ENCODE data around the gene RFC1. TPM values are rescaled to one million over a fixed set of nuclear protein-coding genes. Genes with fewer than 3 reads are reported as not detected.
"Not testable (repeated sequence)": the region's sequence is repeated elsewhere in the genome, so short reads cannot be mapped to it uniquely, and the experiment has no call there.

RFC1 gene
- total RNA-seq, 1 donor from 2014 or later: 42.1 TPM

DNA sequence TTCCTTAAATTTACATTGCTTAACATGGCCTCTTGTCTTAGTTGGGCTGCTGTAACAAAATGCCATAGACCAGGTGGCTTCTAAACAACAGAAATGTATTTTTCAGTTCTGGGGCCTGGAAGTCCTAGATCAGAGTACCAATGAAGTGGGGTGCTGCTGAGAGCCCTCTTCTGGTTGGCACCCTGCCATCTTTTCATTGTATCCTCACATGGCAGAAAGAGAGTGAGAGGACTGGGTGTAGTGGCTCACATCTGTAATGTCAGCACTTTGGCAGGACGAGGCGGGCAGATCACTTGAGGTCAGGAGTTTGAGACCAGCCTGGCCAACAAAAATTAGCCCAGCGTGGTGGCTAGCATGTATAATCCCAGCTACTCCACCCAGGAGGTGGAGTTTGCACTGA, 28.5 kb upstream of the RFC1 start:
- Histone ChIP-seq H3K4me3 (ENCODE audit: low read depth, low read length) (no peak overlapping the region), H3K27me3 (ENCODE audit: control insufficient read depth, insufficient read depth, low read length) (no peaks in the 10 kb centered on the region), H3K36me3 (ENCODE audit: control insufficient read depth, insufficient read depth, low read length) (no peaks in the 10 kb centered on the region)
- no peak for DNase-seq (ENCODE audit: low read depth)
- TF ChIP-seq, protein P1, sequence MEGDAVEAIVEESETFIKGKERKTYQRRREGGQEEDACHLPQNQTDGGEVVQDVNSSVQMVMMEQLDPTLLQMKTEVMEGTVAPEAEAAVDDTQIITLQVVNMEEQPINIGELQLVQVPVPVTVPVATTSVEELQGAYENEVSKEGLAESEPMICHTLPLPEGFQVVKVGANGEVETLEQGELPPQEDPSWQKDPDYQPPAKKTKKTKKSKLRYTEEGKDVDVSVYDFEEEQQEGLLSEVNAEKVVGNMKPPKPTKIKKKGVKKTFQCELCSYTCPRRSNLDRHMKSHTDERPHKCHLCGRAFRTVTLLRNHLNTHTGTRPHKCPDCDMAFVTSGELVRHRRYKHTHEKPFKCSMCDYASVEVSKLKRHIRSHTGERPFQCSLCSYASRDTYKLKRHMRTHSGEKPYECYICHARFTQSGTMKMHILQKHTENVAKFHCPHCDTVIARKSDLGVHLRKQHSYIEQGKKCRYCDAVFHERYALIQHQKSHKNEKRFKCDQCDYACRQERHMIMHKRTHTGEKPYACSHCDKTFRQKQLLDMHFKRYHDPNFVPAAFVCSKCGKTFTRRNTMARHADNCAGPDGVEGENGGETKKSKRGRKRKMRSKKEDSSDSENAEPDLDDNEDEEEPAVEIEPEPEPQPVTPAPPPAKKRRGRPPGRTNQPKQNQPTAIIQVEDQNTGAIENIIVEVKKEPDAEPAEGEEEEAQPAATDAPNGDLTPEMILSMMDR (IDR thresholded peaks at IDR 0.05; ENCODE audit: insufficient read depth, low read length, poor library complexity, severe bottlenecking): no peak

DNA sequence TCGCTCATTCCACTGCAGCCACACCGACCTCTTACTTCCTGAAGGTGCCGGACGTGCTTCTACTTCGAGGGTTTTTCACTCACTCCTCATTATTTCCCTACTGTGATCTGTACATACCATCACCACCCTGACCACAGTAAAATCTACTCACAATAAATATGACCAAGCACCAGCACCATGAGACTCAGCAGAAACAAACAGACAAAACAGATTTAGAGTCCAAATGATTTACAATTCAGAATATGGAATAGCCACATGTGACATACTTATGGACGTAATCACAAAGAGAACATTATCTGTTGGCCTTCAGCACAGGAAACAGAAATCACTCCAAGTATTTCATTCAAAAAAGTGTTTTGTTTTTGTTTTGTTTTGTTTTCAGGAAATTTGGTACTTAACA, 24.4 kb upstream of the RFC1 start:
- no peak overlapping the region for H3K4me3 ChIP-seq (ENCODE audit: low read depth, low read length)
- no peaks in the 10 kb centered on the region for H3K27me3 ChIP-seq (ENCODE audit: control insufficient read depth, insufficient read depth, low read length)
- TF ChIP-seq, protein P1 (IDR thresholded peaks at IDR 0.05; ENCODE audit: insufficient read depth, low read length, poor library complexity, severe bottlenecking): no peak
- no peak for DNase-seq (ENCODE audit: low read depth)
- H3K36me3 ChIP-seq (ENCODE audit: control insufficient read depth, insufficient read depth, low read length): no peaks in the 10 kb centered on the region

DNA sequence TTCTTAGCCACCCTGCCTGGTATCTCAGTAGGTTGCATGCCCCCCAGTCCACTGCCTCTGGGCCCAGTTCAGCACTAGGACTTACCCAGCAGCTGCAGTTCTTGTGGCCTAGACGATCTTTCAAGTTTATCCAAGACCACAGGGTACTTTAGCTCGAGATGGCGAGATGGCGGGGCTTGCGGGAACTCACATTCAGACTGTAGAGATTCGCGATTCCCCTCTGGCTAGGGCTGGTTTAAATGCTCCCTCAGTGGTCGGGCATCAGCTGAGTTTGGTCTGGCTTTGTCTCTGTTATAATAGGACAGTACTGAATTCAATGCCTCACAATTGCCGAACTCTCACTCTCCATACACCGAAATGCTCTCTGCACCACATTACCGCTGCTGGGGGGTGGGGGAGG, 18.4 kb upstream of the RFC1 start:
- no peak for DNase-seq (ENCODE audit: low read depth)
- TF ChIP-seq, protein P1 (IDR thresholded peaks at IDR 0.05; ENCODE audit: insufficient read depth, low read length, poor library complexity, severe bottlenecking): no peak
- Histone ChIP-seq H3K36me3 (ENCODE audit: control insufficient read depth, insufficient read depth, low read length) (no peaks in the 10 kb centered on the region), H3K27me3 (ENCODE audit: control insufficient read depth, insufficient read depth, low read length) (no peaks in the 10 kb centered on the region), H3K4me3 (ENCODE audit: low read depth, low read length) (no peak overlapping the region)

DNA sequence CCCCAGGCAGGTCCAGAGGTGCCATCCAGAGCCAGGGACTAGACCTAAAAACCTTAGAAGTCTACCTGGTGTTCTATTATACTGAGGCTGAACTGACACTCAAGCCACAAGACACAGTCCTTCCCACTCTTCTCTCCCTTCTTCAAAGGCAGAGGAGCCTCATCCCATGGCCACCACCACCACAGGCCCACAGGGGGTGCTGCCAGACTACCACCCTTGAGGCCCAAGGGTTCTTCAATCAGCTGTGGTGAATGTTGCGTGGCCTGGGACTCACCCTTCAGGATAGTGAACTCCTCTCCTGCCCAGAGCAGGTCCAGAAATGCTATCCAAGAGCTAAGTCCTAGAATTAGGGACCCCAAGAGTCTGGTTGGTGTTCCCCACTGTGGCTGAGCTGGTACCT, 17.5 kb upstream of the RFC1 start:
- Histone ChIP-seq H3K4me3 (ENCODE audit: low read depth, low read length) (no peak overlapping the region), H3K36me3 (ENCODE audit: control insufficient read depth, insufficient read depth, low read length) (no peaks in the 10 kb centered on the region), H3K27me3 (ENCODE audit: control insufficient read depth, insufficient read depth, low read length) (no peaks in the 10 kb centered on the region)
- DNase-seq (ENCODE audit: low read depth): no peak
- TF ChIP-seq, protein P1 (IDR thresholded peaks at IDR 0.05; ENCODE audit: insufficient read depth, low read length, poor library complexity, severe bottlenecking): no peak

DNA sequence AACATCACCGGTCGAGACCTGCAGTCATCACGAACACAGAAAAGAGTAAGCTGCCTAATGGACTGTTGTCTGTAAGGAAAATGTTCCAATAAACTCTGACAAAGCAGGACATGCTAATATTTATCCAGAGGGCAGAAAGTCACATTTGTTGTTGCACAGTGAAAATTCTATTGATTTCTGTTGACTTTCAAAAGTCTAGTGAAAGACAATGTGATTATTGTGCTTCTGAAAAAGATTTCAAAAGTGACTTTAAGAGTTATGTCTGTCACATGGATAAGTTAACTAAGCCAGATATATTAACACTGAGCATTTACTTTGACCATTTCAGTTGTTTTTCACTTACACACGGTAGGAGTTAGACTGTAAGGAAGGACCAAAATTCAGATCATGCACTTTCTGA, 9.3 kb upstream of the RFC1 start:
- TF ChIP-seq, protein P1 (IDR thresholded peaks at IDR 0.05; ENCODE audit: insufficient read depth, low read length, poor library complexity, severe bottlenecking): no peak
- Histone ChIP-seq H3K4me3 (ENCODE audit: low read depth, low read length) (no peak overlapping the region), H3K36me3 (ENCODE audit: control insufficient read depth, insufficient read depth, low read length) (no peaks in the 10 kb centered on the region), H3K27me3 (ENCODE audit: control insufficient read depth, insufficient read depth, low read length) (no peaks in the 10 kb centered on the region)
- no peak for DNase-seq (ENCODE audit: low read depth)

DNA sequence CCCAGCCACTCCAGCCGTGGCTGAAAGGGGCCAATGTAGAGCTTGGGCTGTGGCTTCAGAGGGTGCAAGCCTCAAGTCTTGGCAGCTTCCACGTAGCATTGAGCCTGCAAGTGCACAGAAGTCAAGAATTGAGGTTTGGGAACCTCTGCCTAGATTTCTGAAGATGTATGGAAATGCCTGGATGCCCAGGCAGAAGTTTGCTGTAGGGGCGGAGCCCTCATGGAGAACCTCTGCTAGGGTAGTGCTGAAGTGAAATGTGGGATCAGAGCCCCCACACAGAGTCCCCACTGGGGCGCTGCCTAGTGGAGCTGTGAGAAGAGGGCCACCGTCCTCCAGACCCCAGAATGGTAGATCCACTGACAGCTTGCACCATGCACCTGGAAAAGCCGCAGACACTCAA, 5.0 kb upstream of the RFC1 start:
- not testable (repeated sequence) for H3K4me3 ChIP-seq (ENCODE audit: low read depth, low read length); H3K27me3 ChIP-seq (ENCODE audit: control insufficient read depth, insufficient read depth, low read length); DNase-seq (ENCODE audit: low read depth); H3K36me3 ChIP-seq (ENCODE audit: control insufficient read depth, insufficient read depth, low read length)

Data from kidney epithelial cell (primary cell).